GM19452 (cell line): ENCODE measurements around the gene LAMB2.

Source experiments
- ATAC-seq: cut with Tn5 transposase; IDR thresholded peaks from one replicate; pipeline ENCODE4 v1.9.1; 2021; ENCODE audit not compliant: unreplicated experiment

The LAMB2 gene

DNA sequence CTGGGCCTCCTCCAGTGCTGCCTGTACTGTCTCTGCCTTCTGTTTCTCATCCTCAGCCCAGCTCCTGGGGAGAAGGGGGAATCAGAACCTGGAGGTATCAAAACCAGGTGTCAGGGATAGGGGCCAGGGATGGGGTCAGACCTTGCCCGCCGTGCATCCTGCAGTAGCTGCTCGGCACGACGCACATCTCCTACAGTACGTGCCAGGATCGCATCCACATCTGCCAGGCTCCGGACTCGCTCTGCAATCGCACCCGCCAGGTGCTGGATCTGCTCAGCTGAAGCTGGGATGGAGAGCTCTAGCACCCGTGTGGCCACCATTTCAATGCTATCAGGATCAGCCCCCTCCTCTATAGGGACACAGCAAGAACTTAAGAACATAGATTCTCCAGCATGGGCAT, 10.8 kb downstream of the LAMB2 start:
- no peak for ATAC-seq

DNA sequence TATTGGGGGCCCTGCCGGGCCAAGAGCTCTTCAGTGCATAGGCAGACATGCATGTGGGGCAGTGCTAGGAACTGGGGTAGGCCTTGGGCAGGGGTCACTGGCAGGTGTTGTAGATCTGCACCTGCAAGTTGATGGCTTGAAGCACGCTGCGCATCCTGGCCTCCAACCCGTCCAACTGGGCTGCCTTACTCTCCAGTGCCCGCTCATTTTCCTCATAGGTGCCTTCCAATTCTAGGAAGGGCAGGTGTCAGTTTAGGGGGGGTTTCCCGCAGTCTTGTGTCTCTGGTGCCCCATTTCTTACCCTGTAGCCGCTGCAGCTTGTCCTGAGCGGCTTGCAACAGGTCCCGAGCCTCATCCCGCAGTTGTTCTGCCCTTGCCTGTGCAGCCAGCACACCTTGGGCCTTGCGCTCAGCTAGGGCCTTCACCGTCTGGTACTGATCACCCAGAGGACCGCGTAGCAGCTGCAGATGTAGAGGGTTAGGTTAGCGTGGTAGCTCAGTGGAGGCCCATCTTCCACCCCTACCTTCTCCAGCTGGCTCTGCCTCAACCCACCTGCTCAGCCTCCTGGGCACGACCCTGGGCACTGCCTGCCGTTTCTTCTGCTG, 11.6 kb downstream of the LAMB2 start:
- ATAC-seq: no peak

DNA sequence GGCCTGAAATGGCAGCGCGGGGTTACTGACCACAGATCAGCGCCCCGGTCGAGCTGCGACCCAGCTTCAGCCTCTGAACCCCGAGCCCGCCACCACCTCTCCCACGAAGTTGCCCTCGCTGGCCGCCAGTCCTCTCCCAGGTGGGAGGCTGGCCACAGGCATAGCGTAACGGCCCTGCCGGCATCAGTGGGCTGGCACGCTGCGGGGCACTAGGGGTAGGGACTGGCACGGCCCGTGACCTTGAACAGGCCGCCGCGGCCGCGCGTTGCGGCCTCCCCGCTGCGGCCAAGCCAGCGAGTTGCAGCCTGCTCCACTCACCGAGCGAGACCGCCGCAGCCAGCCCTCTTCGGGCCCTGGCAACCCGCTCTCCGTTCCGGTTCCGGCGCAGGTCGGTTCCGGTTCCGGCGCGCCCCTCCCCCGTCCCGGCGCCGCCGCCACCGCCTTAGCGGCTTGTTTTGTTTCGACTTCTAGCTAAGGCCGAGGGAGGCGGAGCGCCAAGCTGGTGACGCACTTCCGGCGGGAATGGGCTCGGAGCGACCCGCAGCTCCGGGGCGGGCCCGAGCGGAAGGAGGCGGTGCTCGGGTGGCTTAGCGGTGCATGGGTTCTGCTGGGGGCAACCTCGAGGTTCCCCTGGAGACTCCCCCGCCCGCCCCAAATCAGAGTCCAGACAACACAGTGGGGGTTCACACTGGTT, 12.3 kb downstream of the LAMB2 start, which contains the start of gene USP19:
USP19 (minus strand) TSS at position 386 of the 694 bp plus-strand sequence. CDS start 1,678 bp downstream, outside the sequence.
- peak; percentile 84 for ATAC-seq

DNA sequence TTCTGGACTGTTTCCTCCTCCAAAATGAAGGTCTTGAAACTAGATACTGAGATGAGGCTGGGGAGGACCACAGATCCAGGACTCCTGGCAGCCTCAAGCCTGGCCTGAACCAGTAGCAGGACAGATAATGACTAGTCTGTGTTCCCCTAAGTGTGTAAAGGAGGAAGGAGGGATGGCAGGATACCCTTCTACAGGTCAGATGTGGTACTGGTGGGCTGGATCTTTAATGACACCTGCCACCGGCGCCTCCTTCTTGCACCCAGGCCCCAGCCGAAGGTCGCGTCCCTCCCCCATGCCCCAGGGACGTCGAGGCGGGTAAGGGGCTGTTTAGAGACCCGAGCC, 12.8 kb downstream of the LAMB2 start:
- no peak for ATAC-seq

DNA sequence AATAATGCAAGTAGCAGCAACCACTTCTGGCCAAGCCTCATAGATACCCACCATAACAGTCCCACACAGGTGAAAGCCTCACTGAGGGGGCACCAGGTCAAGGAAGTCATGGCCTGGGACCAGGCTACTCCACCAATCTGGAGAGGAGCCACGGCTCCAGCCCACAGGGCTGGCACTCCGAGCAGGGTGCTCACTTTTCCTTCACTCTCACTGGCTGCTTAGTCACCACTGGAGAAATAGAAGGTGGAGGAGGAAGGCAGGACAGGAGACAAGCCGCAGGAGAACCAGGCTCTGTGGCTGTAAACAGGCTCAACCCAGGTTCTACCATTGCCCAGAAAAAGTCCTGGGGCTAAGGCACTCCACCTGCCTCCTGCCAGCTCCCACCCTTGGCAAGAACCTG, 13.4 kb downstream of the LAMB2 start:
- ATAC-seq: no peak

DNA sequence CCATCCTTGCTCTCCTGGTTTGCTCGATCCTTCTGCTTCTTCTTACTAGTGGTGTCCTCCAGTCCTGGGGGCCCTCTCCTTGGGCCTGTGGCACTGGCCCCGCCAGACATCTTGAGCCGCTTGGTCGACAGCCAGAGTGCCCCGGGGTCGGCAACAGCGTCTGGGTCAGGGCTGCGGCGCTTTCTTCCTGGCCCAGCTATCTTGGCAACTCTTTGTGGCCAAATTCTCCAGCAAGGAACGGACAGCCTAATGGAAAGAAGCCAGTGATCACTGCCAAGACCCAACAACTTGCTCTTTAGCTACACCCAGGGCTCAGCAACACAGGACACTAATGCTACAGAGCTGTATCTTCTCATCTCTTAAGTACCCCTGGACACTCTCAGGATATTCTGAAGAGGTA, 13.8 kb downstream of the LAMB2 start:
- no peak for ATAC-seq

DNA sequence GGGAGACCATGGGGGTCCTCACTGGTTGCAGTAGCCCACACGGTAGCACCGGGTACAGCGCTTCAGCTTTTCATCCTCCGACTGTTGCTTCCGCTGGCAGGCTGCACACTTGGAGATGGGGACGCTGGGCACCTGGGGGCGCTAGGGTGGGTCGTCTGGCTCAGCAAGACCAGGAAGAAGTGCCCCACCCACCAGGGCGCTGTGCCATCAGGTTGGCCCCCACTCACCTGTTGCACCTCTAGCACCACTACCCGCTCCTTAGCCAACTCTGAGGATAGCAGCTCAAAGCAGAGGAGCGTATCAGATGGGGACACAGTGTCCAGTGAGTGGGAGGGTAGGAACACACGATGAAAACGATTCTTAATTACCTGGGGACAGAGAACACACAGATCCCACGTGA, 20.6 kb downstream of the LAMB2 start:
- ATAC-seq: no peak

DNA sequence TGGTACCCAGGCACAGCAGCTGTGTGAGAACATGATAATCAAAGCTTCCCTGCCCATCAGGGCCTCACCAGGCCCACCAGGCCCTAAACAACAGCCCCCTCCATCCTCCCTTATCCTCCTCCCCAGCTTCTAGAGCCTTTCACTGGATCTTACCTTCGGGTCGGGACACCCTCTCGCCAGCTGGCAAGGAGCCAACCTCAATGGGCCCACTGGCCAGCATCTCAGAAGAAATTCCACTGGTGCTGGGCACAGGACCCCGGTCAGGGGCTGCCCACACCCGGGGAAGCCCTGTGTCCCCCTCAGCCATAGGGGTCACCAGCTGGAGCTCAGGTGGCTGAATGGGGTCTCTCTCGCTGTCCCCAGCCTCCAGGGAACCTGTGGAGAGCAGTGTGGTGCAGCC, 21.5 kb downstream of the LAMB2 start:
- ATAC-seq: no peak

DNA sequence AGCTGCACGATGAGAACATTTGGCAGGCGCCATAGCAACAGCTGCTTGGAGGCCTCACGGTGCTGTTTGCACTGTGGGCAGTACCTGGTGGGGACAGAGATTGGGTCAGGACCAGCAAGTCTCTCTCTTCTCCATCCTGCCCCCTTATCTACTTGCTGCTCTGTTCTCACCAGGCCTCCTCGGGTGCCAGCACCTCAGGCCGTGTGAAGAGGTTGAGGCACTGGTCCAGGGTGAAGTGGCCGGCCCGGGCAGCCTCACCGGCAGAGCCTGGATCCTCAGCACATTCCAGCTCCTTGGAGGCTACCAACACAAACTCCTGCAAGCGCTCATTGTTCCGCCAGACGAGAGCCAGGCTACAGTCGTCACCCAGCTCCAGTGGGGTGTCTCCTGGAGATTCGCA, 22.1 kb downstream of the LAMB2 start:
- no peak for ATAC-seq

DNA sequence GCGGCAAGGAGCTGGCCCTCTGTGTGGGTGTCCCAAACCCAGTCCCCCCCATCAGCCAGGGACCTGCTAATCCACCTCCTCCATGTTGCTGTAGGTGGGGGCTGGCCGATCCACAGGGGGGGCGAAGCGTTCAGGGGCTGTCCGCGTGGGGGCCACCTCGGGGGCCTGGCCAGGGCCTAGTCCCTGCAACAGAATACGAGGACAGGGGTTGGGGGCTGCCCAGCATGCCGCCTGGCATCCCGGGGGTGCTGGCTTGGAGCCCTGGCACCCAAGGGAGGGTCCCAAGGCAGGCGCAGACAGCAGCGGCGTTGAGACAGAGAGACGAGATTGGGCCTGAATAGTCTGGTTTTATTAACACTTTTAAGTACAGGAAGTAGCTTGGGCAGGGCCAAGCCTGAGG, 24.5 kb downstream of the LAMB2 start:
- no peak for ATAC-seq

DNA sequence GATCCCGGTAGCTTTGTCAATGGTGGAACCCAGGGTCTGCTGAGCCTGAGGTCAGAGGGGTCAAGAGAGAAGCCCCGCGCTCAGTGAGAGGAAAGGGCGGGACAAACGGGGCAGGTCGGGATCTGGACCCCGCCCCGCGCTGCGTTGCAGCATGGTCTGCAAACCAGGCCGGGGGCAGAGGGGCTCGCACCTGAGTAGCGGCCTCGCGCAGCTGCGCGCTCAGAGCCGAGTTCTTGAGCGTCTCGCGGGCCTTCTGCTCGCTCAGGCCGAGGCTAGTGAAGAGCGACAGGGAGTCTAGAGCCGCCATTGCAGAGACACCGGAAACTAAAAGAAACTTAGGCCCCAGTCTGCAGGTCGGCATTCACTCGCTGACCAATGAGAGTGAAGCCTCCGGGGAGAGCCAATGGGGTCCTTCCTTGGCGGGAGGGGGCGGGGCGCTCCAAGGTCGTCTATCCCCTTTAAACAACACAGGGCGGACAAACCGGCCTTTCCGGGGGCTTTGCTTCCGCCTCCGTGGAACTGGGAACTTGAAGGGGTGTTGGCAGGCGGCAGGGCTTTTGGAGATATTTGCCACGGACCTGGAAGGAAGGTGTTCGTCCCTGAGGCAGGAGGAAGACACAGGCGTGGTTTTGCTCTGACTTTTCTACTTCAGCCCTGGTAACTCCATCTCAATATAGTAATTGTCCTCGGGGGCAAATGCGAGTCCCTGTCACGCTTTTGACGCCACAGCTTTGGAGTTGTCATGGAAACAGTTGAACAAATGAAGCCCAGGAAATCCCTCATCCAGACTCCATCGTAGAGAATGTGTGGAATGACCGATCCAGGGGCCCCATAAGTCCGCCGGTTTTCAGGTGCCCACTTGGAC, 28.2 kb downstream of the LAMB2 start, which contains the start of gene QARS1:
QARS1 (minus strand) TSS at position 331 of the 865 bp plus-strand sequence; CDS start at position 307, 24 bp downstream.
- peak; percentile 96 for ATAC-seq

DNA sequence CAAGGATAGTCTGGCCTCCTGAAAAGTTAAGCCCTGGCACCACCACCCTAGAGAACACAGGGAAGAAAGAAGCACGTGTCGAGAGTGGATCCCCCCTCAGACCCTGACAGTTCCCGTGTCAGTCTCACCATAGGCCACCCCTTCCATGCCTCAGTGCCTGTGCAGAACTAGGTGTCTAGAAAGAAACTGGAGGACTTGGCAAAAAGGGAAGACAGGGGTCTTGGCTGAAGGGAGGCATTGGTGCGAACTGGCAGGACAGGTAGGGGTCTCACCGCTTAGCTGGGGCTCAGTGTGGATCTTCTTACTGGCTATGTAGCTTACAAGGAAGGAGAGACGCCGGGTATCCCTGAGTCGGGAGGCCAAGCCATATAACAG, 28.8 kb downstream of the LAMB2 start:
- no peak for ATAC-seq

DNA sequence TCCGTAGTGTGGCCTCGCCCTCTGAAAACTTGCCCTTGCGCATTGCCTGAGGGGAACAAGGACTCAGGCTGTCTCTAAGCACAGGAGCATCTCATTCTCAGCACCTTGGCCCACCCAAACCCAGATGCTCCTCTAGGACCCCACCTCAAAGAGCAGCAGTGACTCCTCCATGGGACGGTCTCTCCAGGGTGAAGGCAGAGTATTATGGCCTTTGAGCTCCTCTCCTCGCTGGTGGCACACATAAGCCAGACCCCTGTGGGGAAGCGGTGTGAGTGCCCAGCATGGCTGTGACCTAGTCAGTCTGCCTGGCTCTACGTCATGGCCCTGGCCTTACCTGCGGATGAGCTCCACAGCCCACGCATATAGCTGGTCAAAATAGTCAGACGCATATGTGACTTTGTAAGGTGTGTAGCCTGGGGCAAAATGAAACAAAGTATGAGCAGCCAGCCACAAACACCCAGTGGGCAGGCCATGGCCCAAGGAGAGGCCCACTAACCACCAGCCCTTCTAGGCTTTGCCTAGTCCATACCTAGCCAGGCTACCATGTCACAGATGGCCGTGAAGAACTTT, 32.7 kb downstream of the LAMB2 start:
- no peak for ATAC-seq

DNA sequence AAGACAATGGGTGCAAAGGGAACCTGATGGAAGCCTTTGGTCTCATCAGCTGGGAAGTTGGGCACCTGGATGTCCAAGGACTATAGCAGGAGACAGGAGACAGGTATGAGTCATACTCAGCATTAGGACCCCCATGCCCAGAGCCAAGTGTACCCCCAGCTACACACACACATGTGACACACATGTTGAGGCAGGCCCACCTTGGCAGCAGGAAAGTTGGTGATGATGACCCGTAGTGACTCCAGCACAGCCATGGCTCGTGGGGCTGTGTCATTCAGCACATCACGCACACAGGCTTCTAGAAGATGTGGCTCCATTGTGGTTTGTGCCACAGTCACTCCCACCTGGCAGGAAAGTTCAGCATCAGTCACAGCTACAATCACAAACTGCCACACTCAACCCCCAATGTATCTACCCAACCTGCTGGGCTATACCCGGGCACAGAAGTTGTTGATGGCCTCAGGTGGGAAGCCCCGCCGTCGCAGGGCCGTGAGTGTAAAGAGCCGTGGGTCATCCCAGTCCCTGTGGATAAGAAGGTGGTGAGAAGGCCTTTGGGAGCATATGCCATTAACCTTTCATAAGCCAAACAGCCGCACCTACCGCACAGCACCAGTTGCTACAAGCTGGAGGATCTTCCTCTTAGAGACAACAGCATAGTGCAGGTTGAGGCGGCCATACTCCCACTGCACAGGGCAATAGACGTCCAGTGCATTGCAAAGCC, 33.8 kb downstream of the LAMB2 start:
- ATAC-seq: no peak

DNA sequence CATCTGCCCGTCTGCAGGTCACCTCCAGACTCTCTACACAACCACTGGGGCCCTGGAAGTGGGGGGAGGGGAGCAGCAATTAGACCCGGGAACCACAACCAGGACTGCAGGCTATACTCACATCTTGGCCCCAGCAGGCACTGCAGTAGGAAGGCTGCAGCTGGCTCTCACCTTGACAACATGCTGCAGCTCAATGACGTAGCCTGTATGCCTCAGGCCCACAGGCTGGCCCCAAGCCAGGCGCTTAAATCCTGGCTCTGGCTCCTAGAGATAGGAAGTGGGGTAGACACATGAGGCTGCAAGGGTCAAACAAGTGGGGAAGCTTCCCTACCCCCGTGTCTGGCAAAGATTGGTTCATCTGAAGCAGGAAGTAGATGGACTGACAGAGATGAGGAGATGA, 34.4 kb downstream of the LAMB2 start:
- ATAC-seq: no peak

DNA sequence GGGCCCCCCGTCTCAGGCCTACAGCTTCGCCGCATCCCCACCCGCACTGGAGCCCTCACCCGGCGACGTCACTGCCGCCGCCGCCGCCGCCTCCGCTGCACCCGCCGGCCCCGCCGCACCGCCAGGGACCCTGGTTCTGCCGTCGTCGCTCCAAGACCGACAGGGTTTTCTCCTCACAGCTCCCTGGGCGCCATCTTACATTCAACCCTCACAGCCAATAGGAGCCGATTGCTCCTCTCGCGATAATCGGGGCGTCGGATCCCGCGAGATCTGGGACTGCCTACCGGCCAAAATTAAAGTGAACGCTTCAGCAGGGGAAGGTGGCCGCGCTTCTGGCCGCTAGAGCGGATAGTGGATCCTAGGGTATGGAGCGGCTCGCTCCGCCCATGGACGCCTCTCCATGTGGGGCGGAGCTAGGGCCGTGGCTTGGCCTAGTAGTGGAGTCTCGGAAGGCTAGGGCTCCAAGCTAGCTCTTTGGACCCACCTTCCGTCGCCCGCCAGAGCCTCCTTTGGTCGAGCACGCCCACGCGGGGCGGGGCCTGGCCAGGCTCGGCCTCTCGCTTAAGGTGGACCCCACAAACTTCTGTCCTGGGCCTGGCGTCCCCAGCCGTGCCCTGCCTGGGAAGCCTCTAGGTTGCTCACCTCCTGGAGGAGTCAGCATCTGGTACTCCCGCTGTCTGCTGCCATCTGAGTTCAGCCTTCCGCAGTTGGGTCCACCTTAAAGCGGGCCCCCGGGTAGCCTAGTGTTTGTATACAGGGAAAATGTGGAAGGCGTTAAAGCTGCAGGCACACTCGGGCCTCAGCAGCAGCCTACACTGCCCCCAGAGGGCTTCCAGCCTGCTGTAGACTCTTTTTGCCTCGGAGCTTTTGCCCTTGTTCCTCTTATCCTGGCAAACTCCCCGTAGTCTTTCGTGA, 38.7 kb downstream of the LAMB2 start, which contains the start of gene QRICH1:
QRICH1 (minus strand) TSS at position 219 of the 915 bp plus-strand sequence. CDS start 17,054 bp downstream, outside the sequence.
- peak; percentile 80 for ATAC-seq

DNA sequence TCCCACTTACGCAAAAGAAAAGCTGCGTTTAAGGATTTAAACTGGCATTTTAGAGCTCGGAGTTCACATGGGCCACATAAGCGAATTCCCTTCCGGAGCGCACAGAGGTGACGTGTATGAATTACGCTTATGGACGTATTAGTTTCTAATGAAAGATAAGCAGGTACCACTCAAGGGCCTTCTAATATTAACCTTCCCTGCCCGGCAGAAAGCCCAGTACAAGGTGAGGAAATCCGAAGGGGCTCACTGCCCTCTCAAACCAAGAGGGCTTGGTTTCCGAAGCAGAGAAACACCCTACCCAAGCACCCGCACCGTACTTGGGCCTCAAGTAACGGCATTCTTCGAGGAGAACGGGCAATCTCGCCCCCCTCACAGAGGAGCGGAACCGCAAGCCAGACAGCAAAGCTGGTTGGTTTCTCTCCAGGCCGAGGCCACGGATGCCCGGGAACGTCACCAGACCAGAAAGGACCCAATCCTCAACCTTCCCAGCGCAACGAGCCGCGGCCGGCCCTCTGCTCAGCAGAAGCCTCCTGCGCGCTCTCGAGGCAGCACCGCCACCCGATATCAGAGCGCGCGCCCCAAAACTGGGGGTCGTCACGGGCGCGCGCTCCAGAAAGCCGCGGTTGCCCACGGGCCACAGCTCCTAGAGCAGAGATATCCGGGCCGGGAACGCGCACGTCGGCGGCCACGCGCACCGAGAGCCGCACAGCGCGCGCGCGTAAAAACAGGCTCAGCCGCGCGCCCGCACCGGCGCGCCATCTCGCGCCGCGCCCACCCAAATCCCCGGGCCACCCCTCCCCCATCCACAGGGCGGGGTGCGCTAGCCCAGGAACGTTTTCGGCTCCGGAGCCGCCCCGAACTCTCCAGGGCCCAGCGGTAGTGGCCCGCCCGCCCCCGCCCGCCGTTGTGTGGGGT, 39.7 kb downstream of the LAMB2 start:
- peak; percentile 36 for ATAC-seq

DNA sequence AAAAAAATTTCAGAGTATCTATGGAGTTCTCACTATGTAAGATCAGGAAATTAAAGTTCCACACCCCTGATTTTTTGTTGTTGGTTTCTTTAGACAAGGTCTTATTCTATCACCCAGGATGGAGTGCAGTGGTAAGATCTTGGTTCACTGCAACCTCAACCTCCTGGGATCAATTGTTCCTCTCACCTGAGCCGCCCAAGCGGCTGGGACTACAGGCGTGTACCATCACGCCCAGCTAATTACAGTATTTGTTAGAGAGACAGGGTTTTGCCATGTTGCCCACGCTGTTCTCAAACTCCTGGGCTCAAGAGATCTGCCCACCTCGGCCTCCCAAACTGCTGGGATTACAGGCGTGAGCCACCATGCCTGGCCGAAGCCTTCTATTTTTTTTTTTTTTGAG, 51.4 kb downstream of the LAMB2 start:
- ATAC-seq: no peak

DNA sequence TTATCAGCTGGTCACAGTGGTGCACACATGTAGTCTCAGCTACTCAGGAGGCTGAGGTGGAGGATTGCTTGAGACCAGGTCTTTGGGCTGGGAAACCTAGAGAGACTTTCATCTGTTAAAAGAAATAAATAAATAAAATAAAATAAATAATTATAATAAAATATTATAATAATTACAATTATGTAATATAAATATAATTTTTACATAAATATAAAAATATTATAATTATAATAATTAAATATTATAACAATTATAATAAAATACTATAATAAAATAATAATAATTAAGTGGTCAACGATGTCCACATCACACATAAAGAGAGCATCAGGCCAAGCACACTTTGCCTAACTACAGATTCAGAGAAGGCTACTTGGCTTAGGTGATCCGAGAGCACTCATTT, 53.6 kb downstream of the LAMB2 start:
- ATAC-seq: no peak
